GM23338 (cell line): Measurements from ENCODE around the gene MAP3K4. TPM values are rescaled to one million over a fixed set of nuclear protein-coding genes. Genes with fewer than 3 reads are reported as not detected.

ENCODE experiments used
- ATAC-seq: fragments of 200-7000 bp; cut with Tn5 transposase; 3 replicates; pipeline ENCODE4 v1.9.1; 2020
- DNase-seq: peaks from one replicate; pipeline ENCODE4 v3.0.0-alpha.2; 2015; ENCODE audit warnings: low spot score
- H2AFZ ChIP-seq: fragments of 200-600 bp; sonication (generic); 2 replicates; pipeline ENCODE4 v1.8.0; 2016; ENCODE audit warnings: antibody characterized with exemption, mild to moderate bottlenecking, moderate library complexity
- H3F3A ChIP-seq: fragments of 200-600 bp; sonication (generic); replicated peaks from 2 replicates; pipeline ENCODE4 v1.8.0; 2017; ENCODE audit warnings: antibody characterized with exemption, mixed run types, low read depth
- H3K27ac ChIP-seq: fragments of 200-600 bp; sonication (generic); 2 replicates; pipeline ENCODE4 v1.6.1; 2016; ENCODE audit warnings: low read depth
- H3K27me3 ChIP-seq: fragments of 200-600 bp; sonication (generic); 2 replicates; pipeline ENCODE4 v1.8.0; 2016; ENCODE audit warnings: mild to moderate bottlenecking, mixed run types, moderate library complexity; ENCODE audit not compliant: insufficient read depth
- H3K36me3 ChIP-seq: fragments of 200-600 bp; sonication (generic); 2 replicates; pipeline ENCODE4 v1.8.0; 2016; ENCODE audit warnings: mild to moderate bottlenecking; ENCODE audit not compliant: insufficient read depth
- H3K4me1 ChIP-seq: fragments of 200-600 bp; sonication (generic); 2 replicates; pipeline ENCODE4 v1.8.0; 2016; ENCODE audit warnings: mild to moderate bottlenecking, moderate library complexity; ENCODE audit not compliant: insufficient read depth
- H3K4me2 ChIP-seq: fragments of 200-600 bp; sonication (generic); 2 replicates; pipeline ENCODE4 v1.7.1; 2017; ENCODE audit warnings: mixed run types
- H3K4me3 ChIP-seq: fragments of 200-600 bp; sonication (generic); 2 replicates; pipeline ENCODE4 v1.6.1; 2016; ENCODE audit warnings: mixed run types
- H3K79me2 ChIP-seq: fragments of 200-600 bp; sonication (generic); replicated peaks from 2 replicates; pipeline ENCODE4 v1.8.0; 2017; ENCODE audit warnings: mild to moderate bottlenecking; ENCODE audit not compliant: insufficient read depth
- H3K9me2 ChIP-seq: fragments of 200-600 bp; sonication (generic); 2 replicates; pipeline ENCODE4 v1.8.0; 2017; ENCODE audit not compliant: insufficient read depth
- H4K20me1 ChIP-seq: fragments of 200-600 bp; sonication (generic); replicated peaks from 2 replicates; pipeline ENCODE4 v1.8.0; 2017; ENCODE audit warnings: mild to moderate bottlenecking; ENCODE audit not compliant: insufficient read depth
- H3K27ac Mint-ChIP-seq: 2 replicates; pipeline ENCODE4 v1.8.0; 2020; ENCODE audit warnings: inconsistent platforms, mild to moderate bottlenecking, moderate library complexity, mixed read lengths
- H3K27me3 Mint-ChIP-seq: 3 replicates; pipeline ENCODE4 v1.8.0; 2022; ENCODE audit warnings: low read depth, mild to moderate bottlenecking, moderate library complexity, mixed read lengths, inconsistent platforms; ENCODE audit not compliant: insufficient read depth, poor library complexity
- H3K36me3 Mint-ChIP-seq: 3 replicates; pipeline ENCODE4 v1.8.0; 2021; ENCODE audit warnings: low read depth, mild to moderate bottlenecking, inconsistent platforms, moderate library complexity, mixed read lengths
- H3K4me1 Mint-ChIP-seq: 3 replicates; pipeline ENCODE4 v1.8.0; 2020; ENCODE audit warnings: mild to moderate bottlenecking, inconsistent platforms, mixed read lengths
- H3K4me3 Mint-ChIP-seq: 3 replicates; pipeline ENCODE4 v1.8.0; 2021; ENCODE audit warnings: moderate library complexity, mild to moderate bottlenecking, inconsistent platforms, mixed read lengths
- H3K9me3 Mint-ChIP-seq: 3 replicates; pipeline ENCODE4 v1.8.0; 2020; ENCODE audit warnings: moderate library complexity, mild to moderate bottlenecking, inconsistent platforms, mixed read lengths
- ZNF114 ChIP-seq: fragments of 250-450 bp; sonication (Bioruptor Pico); IDR thresholded peaks from 2 replicates; pipeline ENCODE4 v1.5.0; 2020; ENCODE audit warnings: mild to moderate bottlenecking, moderate library complexity
- ZNF331 ChIP-seq: fragments of 250-450 bp; sonication (Bioruptor Pico); IDR thresholded peaks from 2 replicates; pipeline ENCODE4 v1.5.0; 2020; ENCODE audit warnings: low read depth, mild to moderate bottlenecking, moderate library complexity
- polyA plus RNA-seq: library from polyadenylated mRNA; unstranded; fragments of >200 nt; fragmentation: Nextera tagmentation; extraction: Ambion mirVana; gene quantifications from 2 replicates; pipeline ENCODE4 v1.2.1, GENCODE V29; 2016
- total RNA-seq: library from RNA; depleted of rRNA; stranded (reverse); fragments of >200 nt; shearing (Covaris generic); gene quantifications from 2 replicates; pipeline ENCODE4 v1.2.3, GENCODE V29; 2014
- TF ChIP-seq, protein P1 (sequence below): IDR thresholded peaks from 2 replicates; pipeline ENCODE4 v1.6.1; 2016; ENCODE audit warnings: antibody characterized with exemption
- TF ChIP-seq, protein P2 (sequence below), 2 experiments: fragments of 200-600 bp in 1 of 2; sonication (generic) in 1 of 2; conservative IDR thresholded peaks; 2 replicates each; pipeline versions ENCODE4 v1.5.1 to v1.6.1; 2016 to 2017; ENCODE audit warnings: antibody characterized with exemption in 2 of 2, low read depth in 2 of 2, mild to moderate bottlenecking in 2 of 2, moderate library complexity in 1 of 2
- TF ChIP-seq, protein P3 (sequence below): fragments of 250-450 bp; sonication (Bioruptor Pico); IDR thresholded peaks from 2 replicates; pipeline ENCODE4 v1.5.0; 2020; ENCODE audit warnings: mild to moderate bottlenecking, moderate library complexity
- TF ChIP-seq, protein P4 (sequence below): IDR thresholded peaks from one replicate; pipeline ENCODE4 v1.6.1; 2018; ENCODE audit warnings: antibody characterized with exemption; ENCODE audit not compliant: unreplicated experiment

Gene MAP3K4
- total and polyA plus RNA-seq, 2 experiments from 2014 or later = 44.4 to 48.8 TPM

DNA sequence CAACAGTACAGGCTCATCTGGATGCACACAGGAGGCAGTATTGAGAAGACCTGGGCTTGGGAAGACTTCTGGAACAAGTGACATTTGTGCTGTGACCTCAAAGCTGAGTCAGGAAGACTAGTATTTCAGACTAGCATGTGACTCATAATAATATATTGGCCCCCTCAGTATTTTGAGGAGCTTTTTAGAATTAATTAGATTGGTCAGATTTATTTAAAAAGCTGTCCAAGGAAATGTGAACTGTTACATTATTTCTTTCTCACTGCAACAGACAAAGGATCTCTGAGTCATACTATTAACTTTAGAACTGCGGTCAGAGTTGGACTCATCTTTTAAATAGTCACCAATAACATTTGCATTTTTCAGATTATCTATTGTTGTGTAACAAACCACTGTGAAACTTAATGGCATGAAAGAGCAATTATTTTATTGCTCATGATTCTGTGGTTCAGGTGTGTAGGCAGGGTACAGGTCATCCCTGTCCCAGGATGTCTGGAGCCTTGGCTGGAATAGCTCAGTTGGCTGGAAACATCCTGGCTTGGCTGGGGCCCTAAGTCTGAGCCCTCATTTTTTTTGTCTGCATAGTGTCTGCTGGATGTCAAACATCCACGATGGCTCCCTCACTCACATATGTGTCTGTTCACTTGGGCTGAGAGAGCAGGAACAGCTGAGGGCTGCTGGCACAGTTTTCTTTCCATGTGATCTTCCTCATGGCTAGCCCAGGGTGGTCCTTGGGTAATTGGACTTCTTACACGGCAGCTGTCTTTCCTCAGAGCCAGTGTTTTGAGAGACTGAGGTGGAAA, 46.9 kb downstream of the MAP3K4 start:
- no peak overlapping the region for H2AFZ ChIP-seq
- H3K4me1 Mint-ChIP-seq = peaks cover 35% of the 10 kb centered on the region
- H3K9me2 ChIP-seq = no peaks in the 10 kb centered on the region; the same call in 1 of the 2 replicates
- peak overlapping the region; percentile 92 for H3K27ac Mint-ChIP-seq
- TF ChIP-seq, protein P1, sequence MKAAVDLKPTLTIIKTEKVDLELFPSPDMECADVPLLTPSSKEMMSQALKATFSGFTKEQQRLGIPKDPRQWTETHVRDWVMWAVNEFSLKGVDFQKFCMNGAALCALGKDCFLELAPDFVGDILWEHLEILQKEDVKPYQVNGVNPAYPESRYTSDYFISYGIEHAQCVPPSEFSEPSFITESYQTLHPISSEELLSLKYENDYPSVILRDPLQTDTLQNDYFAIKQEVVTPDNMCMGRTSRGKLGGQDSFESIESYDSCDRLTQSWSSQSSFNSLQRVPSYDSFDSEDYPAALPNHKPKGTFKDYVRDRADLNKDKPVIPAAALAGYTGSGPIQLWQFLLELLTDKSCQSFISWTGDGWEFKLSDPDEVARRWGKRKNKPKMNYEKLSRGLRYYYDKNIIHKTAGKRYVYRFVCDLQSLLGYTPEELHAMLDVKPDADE = no peak
- TF ChIP-seq, protein P2, sequence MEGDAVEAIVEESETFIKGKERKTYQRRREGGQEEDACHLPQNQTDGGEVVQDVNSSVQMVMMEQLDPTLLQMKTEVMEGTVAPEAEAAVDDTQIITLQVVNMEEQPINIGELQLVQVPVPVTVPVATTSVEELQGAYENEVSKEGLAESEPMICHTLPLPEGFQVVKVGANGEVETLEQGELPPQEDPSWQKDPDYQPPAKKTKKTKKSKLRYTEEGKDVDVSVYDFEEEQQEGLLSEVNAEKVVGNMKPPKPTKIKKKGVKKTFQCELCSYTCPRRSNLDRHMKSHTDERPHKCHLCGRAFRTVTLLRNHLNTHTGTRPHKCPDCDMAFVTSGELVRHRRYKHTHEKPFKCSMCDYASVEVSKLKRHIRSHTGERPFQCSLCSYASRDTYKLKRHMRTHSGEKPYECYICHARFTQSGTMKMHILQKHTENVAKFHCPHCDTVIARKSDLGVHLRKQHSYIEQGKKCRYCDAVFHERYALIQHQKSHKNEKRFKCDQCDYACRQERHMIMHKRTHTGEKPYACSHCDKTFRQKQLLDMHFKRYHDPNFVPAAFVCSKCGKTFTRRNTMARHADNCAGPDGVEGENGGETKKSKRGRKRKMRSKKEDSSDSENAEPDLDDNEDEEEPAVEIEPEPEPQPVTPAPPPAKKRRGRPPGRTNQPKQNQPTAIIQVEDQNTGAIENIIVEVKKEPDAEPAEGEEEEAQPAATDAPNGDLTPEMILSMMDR (conservative IDR thresholded peaks at IDR 0.05; ENCODE audit: low read depth in 2 of 2) = no peak
- TF ChIP-seq ZNF114 (CRISPR knock-in tag) = no peak
- peaks cover 28% of the 10 kb centered on the region for H3K79me2 ChIP-seq
- H3F3A ChIP-seq = no peaks in the 10 kb centered on the region
- ATAC-seq (no peak), DNase-seq (no peak)
- H3K4me1 ChIP-seq = peaks cover 24% of the 10 kb centered on the region
- H3K4me3 Mint-ChIP-seq = no peak overlapping the region
- H3K4me3 ChIP-seq = no peak overlapping the region
- H3K4me2 ChIP-seq = no peak overlapping the region
- no peaks in the 10 kb centered on the region for H3K9me3 Mint-ChIP-seq
- H4K20me1 ChIP-seq = no peaks in the 10 kb centered on the region; the same call in 1 of the 2 replicates
- H3K27me3 Mint-ChIP-seq = peaks cover 1% of the 10 kb centered on the region
- H3K36me3 ChIP-seq = no peaks in the 10 kb centered on the region
- H3K36me3 Mint-ChIP-seq = peaks cover 14% of the 10 kb centered on the region; the same call in 2 of the 3 replicates
- H3K27me3 ChIP-seq = no peaks in the 10 kb centered on the region
- peak overlapping the region; percentile 67 for H3K27ac ChIP-seq

DNA sequence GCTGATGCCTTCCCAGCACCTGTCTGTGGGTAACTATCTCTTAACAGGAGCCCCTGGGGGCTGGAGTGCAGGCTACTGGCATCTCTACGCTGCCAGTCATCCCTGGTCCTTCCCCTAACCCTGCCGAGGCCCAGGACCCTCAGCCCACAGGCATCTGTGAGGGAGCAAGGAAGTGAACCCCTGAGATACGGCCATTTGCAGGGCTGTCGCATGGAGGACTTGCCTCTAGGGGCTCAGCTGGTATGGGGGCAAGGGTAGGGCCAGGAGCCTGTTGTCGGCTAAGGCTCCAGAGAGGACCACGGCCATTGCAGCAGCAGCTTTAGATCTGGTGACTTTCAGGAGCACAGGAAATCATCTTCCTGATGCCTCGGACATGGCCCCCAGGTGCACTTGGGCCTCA, 49.7 kb downstream of the MAP3K4 start:
- no peak overlapping the region for H3K4me3 Mint-ChIP-seq
- no peak for ATAC-seq
- no peaks in the 10 kb centered on the region for H3K27me3 Mint-ChIP-seq
- no peaks in the 10 kb centered on the region; the same call in 1 of the 2 replicates for H3K9me2 ChIP-seq
- H3K36me3 ChIP-seq = no peaks in the 10 kb centered on the region
- H3K79me2 ChIP-seq = peaks cover 48% of the 10 kb centered on the region
- no peak for DNase-seq
- peaks cover 11% of the 10 kb centered on the region; the same call in 2 of the 3 replicates for H3K4me1 Mint-ChIP-seq
- H3K4me1 ChIP-seq = peaks cover 8% of the 10 kb centered on the region
- no peak overlapping the region for H2AFZ ChIP-seq
- no peak overlapping the region for H3K4me3 ChIP-seq
- H3K27me3 ChIP-seq = no peaks in the 10 kb centered on the region
- peaks cover 4% of the 10 kb centered on the region; the same call in 1 of the 2 replicates for H4K20me1 ChIP-seq
- H3K4me2 ChIP-seq = no peak overlapping the region
- TF ChIP-seq, protein P3, sequence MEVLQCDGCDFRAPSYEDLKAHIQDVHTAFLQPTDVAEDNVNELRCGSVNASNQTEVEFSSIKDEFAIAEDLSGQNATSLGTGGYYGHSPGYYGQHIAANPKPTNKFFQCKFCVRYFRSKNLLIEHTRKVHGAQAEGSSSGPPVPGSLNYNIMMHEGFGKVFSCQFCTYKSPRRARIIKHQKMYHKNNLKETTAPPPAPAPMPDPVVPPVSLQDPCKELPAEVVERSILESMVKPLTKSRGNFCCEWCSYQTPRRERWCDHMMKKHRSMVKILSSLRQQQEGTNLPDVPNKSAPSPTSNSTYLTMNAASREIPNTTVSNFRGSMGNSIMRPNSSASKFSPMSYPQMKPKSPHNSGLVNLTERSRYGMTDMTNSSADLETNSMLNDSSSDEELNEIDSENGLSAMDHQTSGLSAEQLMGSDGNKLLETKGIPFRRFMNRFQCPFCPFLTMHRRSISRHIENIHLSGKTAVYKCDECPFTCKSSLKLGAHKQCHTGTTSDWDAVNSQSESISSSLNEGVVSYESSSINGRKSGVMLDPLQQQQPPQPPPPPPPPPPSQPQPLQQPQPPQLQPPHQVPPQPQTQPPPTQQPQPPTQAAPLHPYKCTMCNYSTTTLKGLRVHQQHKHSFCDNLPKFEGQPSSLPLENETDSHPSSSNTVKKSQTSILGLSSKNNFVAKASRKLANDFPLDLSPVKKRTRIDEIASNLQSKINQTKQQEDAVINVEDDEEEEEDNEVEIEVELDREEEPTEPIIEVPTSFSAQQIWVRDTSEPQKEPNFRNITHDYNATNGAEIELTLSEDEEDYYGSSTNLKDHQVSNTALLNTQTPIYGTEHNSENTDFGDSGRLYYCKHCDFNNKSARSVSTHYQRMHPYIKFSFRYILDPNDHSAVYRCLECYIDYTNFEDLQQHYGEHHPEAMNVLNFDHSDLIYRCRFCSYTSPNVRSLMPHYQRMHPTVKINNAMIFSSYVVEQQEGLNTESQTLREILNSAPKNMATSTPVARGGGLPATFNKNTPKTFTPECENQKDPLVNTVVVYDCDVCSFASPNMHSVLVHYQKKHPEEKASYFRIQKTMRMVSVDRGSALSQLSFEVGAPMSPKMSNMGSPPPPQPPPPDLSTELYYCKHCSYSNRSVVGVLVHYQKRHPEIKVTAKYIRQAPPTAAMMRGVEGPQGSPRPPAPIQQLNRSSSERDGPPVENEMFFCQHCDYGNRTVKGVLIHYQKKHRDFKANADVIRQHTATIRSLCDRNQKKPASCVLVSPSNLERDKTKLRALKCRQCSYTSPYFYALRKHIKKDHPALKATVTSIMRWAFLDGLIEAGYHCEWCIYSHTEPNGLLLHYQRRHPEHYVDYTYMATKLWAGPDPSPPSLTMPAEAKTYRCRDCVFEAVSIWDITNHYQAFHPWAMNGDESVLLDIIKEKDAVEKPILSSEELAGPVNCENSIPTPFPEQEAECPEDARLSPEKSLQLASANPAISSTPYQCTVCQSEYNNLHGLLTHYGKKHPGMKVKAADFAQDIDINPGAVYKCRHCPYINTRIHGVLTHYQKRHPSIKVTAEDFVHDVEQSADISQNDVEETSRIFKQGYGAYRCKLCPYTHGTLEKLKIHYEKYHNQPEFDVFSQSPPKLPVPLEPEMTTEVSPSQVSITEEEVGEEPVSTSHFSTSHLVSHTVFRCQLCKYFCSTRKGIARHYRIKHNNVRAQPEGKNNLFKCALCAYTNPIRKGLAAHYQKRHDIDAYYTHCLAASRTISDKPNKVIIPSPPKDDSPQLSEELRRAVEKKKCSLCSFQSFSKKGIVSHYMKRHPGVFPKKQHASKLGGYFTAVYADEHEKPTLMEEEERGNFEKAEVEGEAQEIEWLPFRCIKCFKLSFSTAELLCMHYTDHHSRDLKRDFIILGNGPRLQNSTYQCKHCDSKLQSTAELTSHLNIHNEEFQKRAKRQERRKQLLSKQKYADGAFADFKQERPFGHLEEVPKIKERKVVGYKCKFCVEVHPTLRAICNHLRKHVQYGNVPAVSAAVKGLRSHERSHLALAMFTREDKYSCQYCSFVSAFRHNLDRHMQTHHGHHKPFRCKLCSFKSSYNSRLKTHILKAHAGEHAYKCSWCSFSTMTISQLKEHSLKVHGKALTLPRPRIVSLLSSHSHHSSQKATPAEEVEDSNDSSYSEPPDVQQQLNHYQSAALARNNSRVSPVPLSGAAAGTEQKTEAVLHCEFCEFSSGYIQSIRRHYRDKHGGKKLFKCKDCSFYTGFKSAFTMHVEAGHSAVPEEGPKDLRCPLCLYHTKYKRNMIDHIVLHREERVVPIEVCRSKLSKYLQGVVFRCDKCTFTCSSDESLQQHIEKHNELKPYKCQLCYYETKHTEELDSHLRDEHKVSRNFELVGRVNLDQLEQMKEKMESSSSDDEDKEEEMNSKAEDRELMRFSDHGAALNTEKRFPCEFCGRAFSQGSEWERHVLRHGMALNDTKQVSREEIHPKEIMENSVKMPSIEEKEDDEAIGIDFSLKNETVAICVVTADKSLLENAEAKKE (CRISPR knock-in tag) = no peak
- TF ChIP-seq, protein P4, sequence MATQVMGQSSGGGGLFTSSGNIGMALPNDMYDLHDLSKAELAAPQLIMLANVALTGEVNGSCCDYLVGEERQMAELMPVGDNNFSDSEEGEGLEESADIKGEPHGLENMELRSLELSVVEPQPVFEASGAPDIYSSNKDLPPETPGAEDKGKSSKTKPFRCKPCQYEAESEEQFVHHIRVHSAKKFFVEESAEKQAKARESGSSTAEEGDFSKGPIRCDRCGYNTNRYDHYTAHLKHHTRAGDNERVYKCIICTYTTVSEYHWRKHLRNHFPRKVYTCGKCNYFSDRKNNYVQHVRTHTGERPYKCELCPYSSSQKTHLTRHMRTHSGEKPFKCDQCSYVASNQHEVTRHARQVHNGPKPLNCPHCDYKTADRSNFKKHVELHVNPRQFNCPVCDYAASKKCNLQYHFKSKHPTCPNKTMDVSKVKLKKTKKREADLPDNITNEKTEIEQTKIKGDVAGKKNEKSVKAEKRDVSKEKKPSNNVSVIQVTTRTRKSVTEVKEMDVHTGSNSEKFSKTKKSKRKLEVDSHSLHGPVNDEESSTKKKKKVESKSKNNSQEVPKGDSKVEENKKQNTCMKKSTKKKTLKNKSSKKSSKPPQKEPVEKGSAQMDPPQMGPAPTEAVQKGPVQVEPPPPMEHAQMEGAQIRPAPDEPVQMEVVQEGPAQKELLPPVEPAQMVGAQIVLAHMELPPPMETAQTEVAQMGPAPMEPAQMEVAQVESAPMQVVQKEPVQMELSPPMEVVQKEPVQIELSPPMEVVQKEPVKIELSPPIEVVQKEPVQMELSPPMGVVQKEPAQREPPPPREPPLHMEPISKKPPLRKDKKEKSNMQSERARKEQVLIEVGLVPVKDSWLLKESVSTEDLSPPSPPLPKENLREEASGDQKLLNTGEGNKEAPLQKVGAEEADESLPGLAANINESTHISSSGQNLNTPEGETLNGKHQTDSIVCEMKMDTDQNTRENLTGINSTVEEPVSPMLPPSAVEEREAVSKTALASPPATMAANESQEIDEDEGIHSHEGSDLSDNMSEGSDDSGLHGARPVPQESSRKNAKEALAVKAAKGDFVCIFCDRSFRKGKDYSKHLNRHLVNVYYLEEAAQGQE = no peak
- no peak for TF ChIP-seq ZNF331
- no peaks in the 10 kb centered on the region for H3F3A ChIP-seq
- no peak overlapping the region for H3K27ac ChIP-seq
- H3K36me3 Mint-ChIP-seq = peaks cover 14% of the 10 kb centered on the region; the same call in 2 of the 3 replicates
- H3K9me3 Mint-ChIP-seq = no peaks in the 10 kb centered on the region
- no peak overlapping the region for H3K27ac Mint-ChIP-seq
